ENCODE results near the gene ALX4. TPM values are rescaled to one million over a fixed set of nuclear protein-coding genes. Genes with fewer than 3 reads are reported as not detected.

The ALX4 gene
- polyA plus RNA-seq, 1 experiment, result not detected

DNA sequence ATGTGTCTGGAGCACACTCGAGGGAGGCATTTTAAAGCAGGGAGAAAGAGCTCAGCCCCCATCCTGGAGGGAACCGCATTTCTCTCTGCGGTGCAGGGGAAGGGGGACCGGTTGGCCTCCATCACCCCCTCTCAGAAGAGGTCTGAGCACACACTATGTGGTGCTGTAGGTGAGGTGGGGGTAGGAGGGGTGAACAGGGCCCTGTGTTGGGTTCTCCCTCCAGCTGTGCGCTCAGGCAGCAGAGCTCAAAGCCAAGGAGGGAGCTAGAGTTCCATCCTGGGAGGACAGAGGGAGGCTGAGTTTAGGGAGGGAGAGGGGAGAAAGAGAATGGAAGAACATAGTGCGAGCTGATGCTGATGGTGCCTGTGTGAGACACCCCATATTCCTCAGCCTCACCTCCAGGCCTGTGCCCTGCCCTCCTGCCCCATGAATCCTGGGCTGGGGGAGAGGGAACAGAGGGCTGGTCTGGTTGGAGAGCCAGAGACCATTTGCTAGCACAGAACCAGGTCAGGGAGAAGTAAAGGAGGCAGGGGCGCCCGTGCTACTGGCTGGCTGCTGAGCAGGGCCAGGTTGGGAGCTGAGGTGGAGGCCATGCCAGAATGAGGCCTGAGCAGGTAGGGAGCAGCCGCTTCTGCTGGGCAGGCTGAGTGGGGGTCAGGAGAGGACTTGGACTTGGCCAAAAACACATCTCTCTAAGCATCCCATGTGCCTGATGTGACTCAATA lies 43.7 kb downstream of the ALX4 start:
- Histone ChIP-seq H3K9me3 (ENCODE audit: control insufficient read depth, insufficient read depth, low read length) (no peaks in the 10 kb centered on the region; the same call in 1 of the 2 replicates), H3K27me3 (ENCODE audit: control insufficient read depth, insufficient read depth, low read length) (no peaks in the 10 kb centered on the region), H3K4me3 (ENCODE audit: low read depth, low read length) (no peak overlapping the region), H3K27ac (ENCODE audit: low read depth, low read length) (no peak overlapping the region)
- TF ChIP-seq, protein P1, sequence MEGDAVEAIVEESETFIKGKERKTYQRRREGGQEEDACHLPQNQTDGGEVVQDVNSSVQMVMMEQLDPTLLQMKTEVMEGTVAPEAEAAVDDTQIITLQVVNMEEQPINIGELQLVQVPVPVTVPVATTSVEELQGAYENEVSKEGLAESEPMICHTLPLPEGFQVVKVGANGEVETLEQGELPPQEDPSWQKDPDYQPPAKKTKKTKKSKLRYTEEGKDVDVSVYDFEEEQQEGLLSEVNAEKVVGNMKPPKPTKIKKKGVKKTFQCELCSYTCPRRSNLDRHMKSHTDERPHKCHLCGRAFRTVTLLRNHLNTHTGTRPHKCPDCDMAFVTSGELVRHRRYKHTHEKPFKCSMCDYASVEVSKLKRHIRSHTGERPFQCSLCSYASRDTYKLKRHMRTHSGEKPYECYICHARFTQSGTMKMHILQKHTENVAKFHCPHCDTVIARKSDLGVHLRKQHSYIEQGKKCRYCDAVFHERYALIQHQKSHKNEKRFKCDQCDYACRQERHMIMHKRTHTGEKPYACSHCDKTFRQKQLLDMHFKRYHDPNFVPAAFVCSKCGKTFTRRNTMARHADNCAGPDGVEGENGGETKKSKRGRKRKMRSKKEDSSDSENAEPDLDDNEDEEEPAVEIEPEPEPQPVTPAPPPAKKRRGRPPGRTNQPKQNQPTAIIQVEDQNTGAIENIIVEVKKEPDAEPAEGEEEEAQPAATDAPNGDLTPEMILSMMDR (IDR thresholded peaks at IDR 0.05; ENCODE audit: low read depth, low read length), result no peak
- ChIA-PET CTCF (interaction anchor here (1.1 kb wide), 1 partner anchor 20 kb away, joined by 3 read pairs; no protein-coding TSS in a partner anchor), POLR2A (no interaction called here)
- DNase-seq (ENCODE audit: low read depth, low spot score), result no peak

DNA sequence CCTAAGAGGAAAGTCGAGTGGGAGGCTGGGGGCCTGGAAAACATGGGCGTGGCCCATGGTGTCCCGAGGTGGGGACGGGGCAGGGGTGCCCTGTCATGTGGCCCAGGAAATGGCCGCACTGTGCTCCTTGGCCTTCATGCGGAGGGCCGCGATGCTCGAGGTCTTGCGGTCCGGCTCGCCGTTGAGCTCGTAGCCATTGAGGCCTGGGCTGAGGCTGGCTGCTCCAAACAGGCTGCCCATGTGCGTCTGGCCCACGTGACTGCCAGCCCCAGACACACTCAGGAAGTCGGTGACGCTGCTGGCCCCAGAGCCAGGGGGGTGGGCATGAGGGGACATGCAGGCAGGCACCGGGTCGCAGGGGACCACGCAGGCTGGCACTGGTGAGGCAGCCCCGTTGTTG lies 45.2 kb downstream of the ALX4 start:
- Histone ChIP-seq H3K27me3 (ENCODE audit: control insufficient read depth, insufficient read depth, low read length) (no peaks in the 10 kb centered on the region), H3K27ac (ENCODE audit: low read depth, low read length) (no peak overlapping the region), H3K9me3 (ENCODE audit: control insufficient read depth, insufficient read depth, low read length) (no peaks in the 10 kb centered on the region; the same call in 1 of the 2 replicates), H3K4me3 (ENCODE audit: low read depth, low read length) (no peak overlapping the region)
- no peak for DNase-seq (ENCODE audit: low read depth, low spot score)
- ChIA-PET CTCF (no interaction called here), POLR2A (no interaction called here)
- TF ChIP-seq, protein P1 (IDR thresholded peaks at IDR 0.05; ENCODE audit: low read depth, low read length), result no peak

DNA sequence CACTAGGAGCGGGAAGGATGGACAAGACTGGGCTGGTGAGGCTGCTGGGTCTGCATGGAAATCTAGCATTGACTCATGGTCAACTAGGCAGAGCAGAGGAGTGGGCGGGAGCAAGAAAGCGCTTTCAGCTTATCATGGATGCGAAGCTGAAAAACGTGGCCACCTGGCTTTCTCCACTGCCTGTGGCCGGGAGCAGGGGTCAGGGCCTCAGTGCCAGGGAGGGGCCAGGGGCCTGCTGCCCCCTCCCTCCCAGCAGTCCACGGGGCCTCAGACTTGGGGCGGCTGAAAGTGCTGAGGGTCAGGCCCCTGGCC lies 45.5 kb downstream of the ALX4 start:
- no peak overlapping the region for H3K27ac ChIP-seq (ENCODE audit: low read depth, low read length)
- ChIA-PET CTCF (no interaction called here), POLR2A (no interaction called here)
- no peak overlapping the region for H3K4me3 ChIP-seq (ENCODE audit: low read depth, low read length)
- no peaks in the 10 kb centered on the region; the same call in 1 of the 2 replicates for H3K9me3 ChIP-seq (ENCODE audit: control insufficient read depth, insufficient read depth, low read length)
- no peak for DNase-seq (ENCODE audit: low read depth, low spot score)
- TF ChIP-seq, protein P1 (IDR thresholded peaks at IDR 0.05; ENCODE audit: low read depth, low read length), result no peak
- H3K27me3 ChIP-seq (ENCODE audit: control insufficient read depth, insufficient read depth, low read length), result no peaks in the 10 kb centered on the region

DNA sequence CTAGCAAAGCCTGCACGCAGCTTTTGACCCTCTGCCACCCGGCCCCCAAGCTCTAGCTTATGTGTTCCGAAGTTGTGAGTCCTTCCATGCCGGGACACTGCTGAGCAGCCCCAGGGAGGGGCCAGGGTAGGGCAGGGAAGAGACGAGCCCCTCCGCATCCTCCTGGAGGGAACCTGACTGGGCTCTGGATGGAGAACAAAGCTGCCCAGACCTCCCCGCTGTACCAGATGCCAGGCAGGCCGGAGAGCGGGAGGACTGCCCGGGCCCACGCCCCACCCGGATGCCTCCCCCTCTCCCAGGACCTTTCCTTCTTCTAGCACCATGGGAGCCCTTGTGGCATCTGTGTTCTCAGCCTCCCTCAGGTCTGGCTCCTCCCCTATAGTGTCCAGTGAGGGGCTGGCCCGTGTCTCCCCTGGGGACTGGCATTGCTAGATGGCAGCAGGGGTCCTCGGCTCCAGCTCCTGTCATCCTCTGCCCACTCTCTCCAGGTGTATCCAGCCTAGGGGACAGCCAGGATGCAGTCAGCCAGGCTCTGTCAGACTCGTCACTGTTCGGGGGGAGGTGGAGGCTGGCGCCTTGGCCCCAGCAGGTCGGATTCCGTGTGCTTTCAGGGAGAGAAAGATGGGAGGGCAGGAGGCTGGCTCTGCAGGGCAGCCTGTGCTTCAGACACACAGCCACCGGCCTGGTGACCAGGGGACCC lies 46.1 kb downstream of the ALX4 start:
- Histone ChIP-seq H3K27ac (ENCODE audit: low read depth, low read length) (no peak overlapping the region), H3K9me3 (ENCODE audit: control insufficient read depth, insufficient read depth, low read length) (no peaks in the 10 kb centered on the region; the same call in 1 of the 2 replicates), H3K27me3 (ENCODE audit: control insufficient read depth, insufficient read depth, low read length) (no peaks in the 10 kb centered on the region), H3K4me3 (ENCODE audit: low read depth, low read length) (no peak overlapping the region)
- ChIA-PET POLR2A (no interaction called here), CTCF (no interaction called here)
- DNase-seq (ENCODE audit: low read depth, low spot score), result no peak
- TF ChIP-seq, protein P1 (IDR thresholded peaks at IDR 0.05; ENCODE audit: low read depth, low read length), result no peak
